Epithelial cell of prostate (primary cell): ENCODE results near the gene CPLANE2.
"Not testable (repeated sequence)": the region's sequence is repeated elsewhere in the genome, so short reads cannot be mapped to it uniquely, and the experiment has no call there.

Experiments
- DNase-seq: peaks from one replicate; pipeline ENCODE4 v3.0.0-alpha.2; 2011; ENCODE audit warnings: low read depth, low spot score
- H3K27ac ChIP-seq: fragments of 450-650 bp; 2 replicates; pipeline ENCODE4 v1.5.1; 2017; ENCODE audit warnings: mild to moderate bottlenecking

The CPLANE2 gene

GRCh38 chr1:16249596-16250241 lies 12.7 kb upstream of the CPLANE2 start:
- H3K27ac ChIP-seq = peak overlapping the region; percentile 76
- no peak for DNase-seq

DNA sequence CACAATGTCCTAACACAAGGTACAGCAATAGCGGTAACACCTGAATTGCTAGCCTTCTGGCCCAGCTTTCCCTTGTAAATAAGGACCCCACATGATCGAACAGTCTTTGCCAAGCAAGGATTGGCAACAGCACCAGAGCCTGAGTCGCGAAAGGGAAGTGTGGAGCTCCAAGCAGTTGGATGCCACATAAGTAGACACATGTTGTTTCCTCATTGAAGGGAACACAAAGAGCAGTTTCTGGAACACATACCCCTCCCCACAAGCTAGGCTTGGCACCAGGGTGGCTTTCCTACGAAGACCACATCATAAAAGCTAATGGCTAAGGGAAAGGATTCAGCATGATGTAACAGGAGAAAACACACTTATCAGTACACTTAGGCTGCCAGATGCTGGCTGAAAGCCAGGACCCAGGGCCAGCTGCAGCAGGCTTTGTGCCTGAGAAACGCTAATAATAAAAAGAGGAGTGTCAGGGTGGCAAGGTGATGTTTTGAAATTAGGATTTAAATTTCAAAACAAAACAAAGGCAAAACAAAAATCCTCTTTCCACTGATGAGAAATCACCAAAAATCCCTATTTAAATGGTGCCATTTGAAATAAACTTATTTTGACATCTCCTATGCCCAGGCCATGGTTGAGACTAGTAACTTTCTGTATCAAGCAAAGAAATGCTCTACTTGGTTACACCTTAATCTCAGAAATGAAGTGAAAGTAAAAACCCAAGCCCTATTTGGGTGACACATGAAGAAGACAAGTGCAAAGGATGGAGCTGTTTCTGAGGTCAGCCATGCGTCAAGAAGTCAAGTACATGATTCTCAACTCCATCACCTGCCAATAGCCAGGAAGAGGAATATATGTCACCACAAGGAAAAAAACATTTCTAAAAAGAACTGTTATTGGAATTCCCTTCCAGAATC lies 11.9 kb upstream of the CPLANE2 start:
- DNase-seq = no peak
- peak overlapping the region; percentile 76 for H3K27ac ChIP-seq

DNA sequence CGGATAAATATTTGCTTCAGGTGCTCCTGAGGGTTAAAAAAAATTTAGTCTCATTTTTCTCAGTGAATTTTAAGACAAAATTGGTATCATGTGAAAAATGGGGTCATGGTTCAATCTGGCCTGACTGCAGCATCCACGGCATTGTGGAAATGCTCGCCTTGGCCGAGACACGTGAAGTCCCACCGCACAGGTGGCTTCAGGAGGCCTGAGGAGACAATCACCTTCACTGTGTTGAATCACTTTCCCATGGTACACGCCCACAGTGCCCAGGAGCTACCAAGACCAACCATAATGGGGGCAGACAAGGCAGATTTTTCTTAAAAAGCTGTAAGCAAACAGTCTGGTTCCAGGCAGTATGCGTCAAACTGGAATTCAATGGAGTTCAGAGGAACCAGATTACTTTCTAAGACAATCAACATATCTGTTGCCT lies 11.0 kb upstream of the CPLANE2 start:
- peak overlapping the region; percentile 76 for H3K27ac ChIP-seq
- DNase-seq = no peak

- no peak overlapping the region for H3K27ac ChIP-seq
These were observed 10.5 kb upstream of the CPLANE2 start for GRCh38 chr1:16247441-16247840.

GRCh38 chr1:16246961-16247360 lies 10.0 kb upstream of the CPLANE2 start:
- no peak for DNase-seq
- no peak overlapping the region for H3K27ac ChIP-seq

More at GRCh38 chr1:16247441-16247840, 10.5 kb upstream of the CPLANE2 start:
- DNase-seq = no peak

- H3K27ac ChIP-seq, DNase-seq: not testable (repeated sequence)
These were observed 9.3 kb upstream of the CPLANE2 start for GRCh38 chr1:16246239-16246638.

GRCh38 chr1:16245476-16246196 lies 8.7 kb upstream of the CPLANE2 start:
- H3K27ac ChIP-seq = no peak overlapping the region
- DNase-seq = no peak

DNA sequence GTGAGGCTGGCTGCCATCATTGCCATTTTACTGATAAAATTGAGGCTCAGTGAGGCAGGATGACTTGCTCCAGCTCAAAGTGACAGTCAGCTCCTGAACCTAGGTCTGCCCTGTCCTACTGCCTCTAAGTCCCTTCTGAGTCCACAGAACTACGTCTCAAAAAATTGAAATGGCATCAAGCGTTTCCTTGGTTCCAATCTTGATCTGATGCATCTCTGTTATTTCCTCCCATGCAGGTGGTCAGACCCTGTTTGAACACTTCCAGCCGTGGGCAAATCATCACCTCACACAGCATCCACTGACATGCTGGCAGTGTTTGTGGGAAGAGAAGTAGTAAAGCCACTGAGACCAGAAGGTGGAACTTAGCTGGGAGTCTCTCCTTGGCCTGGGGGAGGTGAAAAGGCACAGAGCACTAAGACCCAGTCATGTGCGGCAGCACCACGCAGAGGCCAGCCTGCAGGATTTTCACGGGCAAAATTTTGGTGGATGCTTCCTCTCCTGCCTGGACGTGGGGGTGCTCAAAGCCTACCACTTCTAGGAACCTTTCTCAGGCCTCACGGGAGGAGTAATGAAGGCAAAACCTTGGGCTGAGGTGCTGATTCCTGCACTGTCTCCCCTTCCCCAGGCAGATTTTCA lies 7.8 kb upstream of the CPLANE2 start:
- H3K27ac ChIP-seq = no peak overlapping the region

DNA sequence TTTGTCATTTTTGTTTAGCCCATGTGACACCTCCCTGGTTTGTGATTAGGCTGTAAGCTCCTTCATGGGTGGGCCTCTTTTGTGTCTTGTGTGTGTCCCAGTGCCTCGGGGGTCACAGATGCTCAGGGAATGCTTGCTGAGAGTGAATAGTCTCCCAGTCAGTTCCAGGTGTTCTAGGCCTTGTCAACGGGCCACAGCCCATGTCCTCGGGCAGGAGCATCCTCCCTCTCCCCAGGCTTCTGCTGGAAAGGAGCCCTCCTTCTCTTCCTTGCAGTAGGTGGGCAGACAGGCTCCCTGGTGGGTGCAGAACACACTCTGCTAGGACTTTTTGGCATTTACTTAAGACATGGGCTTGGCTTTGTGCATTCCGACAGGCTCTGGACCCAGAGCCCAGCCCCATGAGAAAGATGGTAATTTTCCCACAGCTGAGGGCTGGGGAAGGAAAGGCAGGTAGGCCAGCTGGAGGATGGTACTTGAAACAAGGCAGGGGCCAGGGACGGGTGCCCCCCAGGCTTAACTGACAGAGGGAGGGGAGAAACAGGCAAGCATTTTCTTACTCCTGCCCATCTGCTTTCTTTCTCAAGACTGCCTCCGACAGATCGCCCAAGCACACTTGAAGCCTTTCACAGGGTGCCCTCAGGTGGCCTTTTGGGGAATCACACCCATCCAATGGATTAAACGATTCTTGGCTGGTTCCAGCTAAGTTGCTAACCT lies 7.1 kb upstream of the CPLANE2 start:
- DNase-seq = no peak
- H3K27ac ChIP-seq = no peak overlapping the region

More for the DNA sequence above, 7.8 kb upstream of the CPLANE2 start:
- no peak for DNase-seq

- H3K27ac ChIP-seq = no peak overlapping the region
- DNase-seq = no peak
These were observed 6.2 kb upstream of the CPLANE2 start for GRCh38 chr1:16243215-16243610.

DNA sequence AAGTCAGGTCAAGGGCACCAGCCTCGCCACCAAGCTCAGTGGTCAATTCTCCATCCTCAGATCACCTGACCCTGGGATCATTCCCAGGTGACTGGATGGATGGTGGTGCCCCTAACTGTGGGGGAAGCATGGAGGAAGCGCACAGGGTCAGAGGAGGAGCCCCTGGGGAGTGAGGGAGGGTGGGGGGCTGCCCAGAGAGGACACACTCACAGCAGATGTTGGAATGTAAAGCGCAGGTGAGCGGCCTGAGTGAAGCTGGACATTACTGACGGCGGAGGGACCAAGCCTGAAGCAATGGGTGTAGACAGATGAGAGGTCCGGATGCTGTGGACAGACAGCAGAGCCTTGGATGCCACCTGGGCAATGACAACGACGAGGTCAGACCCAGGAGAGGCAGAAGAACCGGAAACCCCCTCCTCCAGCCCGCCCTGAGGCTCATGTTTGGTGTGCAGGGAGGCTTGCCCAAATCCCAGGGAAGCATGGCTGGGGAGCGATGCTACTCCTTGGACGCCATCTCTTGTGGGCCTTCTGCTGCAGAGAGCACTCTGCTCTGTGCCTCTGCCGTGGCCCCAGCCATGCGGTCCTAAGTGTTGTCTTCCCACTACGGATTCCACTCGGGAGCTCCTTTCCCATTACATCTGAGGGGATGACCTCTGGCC lies 5.7 kb upstream of the CPLANE2 start:
- H3K27ac ChIP-seq = no peak overlapping the region
- DNase-seq = no peak

GRCh38 chr1:16241221-16241708 lies 4.3 kb upstream of the CPLANE2 start:
- no peak overlapping the region for H3K27ac ChIP-seq
- no peak for DNase-seq

DNA sequence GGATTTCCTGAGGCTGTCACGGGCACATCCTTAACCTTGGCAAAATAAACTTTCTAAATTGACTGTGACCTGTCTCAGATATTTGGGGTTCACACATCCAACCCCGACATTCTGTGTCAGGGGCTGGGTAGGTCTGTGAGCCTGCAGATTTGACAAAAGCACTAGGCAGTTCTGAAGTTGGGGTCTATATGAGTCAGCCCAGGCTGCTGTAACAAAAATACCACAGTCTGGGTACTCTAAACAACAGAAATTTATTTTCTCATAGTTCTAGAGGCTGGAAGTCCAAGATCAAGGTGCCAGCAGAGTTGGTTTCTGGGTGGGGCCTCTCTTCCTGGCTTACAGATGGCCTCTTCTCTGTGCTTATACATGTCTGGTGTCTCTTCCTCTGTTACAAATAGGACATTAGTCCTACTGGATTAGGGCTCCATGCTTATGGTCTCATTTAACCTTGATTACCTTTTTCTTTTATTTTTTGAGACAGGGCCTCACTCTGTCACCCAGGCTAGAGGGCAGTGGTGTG lies 3.0 kb upstream of the CPLANE2 start:
- no peak for DNase-seq
- no peak overlapping the region for H3K27ac ChIP-seq

GRCh38 chr1:16237343-16237830 lies 404 bp upstream of the CPLANE2 start:
- no peak for DNase-seq
- H3K27ac ChIP-seq = peak overlapping the region; percentile 68

DNA sequence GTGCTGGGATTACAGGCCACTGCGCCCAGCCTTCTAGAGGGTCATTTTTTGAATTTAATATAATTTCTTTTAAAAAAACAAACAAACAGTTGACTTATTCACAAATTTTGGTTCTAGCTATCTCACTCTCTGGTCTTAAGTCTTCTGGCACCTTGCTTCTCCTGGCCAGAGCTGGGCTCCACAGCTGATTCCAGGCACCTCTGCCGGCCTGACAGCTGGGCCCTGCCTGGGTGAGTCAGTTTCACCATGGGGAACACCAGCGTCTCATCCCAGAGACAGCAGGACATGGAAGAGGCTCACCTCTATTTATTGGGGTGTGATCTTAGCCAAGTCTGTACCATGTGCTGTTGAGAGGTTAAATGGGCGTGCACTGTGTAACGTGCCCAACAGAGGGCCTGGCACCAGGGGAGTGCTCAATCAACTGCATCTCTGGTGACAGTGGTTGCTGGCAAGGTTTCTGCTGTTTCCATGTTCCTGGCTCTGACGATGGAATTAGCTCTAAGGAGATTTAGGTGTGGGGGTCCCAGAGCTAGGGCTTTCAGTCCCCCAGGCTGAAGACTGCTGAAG lies 956 bp downstream of the CPLANE2 start:
- no peak for DNase-seq
- H3K27ac ChIP-seq = peak overlapping the region; percentile 68

- no peak overlapping the region for H3K27ac ChIP-seq
These were observed 1.6 kb downstream of the CPLANE2 start for GRCh38 chr1:16235347-16235746.

GRCh38 chr1:16233431-16233830 lies 3.6 kb downstream of the CPLANE2 start:
- no peak for DNase-seq

More at GRCh38 chr1:16235347-16235746, 1.6 kb downstream of the CPLANE2 start:
- DNase-seq = no peak

DNA sequence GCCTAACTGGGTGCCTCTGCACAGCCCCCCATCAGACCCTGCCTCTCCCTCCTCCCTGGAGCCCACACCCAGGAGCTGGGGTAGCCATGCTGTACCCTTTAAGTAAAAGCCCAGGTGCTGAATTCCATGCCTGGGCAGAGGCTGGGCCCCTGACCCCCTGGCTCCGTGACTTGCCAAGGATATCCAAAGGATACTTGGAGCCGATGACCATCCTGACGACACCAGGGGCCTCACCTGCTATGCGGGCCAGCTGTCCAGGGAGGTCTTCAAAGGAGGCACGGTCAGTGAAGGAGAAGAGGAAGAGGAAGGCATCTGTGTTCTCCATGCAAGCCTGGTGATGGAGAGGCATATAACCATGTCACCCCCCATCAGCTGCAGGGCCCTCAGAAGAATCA lies 4.7 kb downstream of the CPLANE2 start:
- DNase-seq = no peak
- no peak overlapping the region for H3K27ac ChIP-seq

More at GRCh38 chr1:16233431-16233830, 3.6 kb downstream of the CPLANE2 start:
- no peak overlapping the region for H3K27ac ChIP-seq
